CD4-positive, CD25-positive, alpha-beta regulatory T cell (primary cell): ENCODE measurements around the gene ACADSB. TPM values are rescaled to one million over a fixed set of nuclear protein-coding genes. Genes with fewer than 3 reads are reported as not detected.

Experiments
- ATAC-seq, 2 donors: fragments of 150-1000 bp; cut with Tn5 transposase; one replicate each; pipeline ENCODE4 v1.10.0; 2021; ENCODE audit warnings: low read depth in 2 of 2, moderate number of reproducible peaks in 2 of 2, moderate library complexity in 1 of 2
- DNase-seq, 3 donors: peaks; one replicate each; pipeline versions ENCODE4 v3.0.0 to v3.0.0-alpha.2; 2012 to 2022; ENCODE audit warnings: mixed read lengths in 1 of 3
- H3K27ac ChIP-seq: one replicate; pipeline ENCODE4 v1.7.0; 2013; ENCODE audit warnings: mild to moderate bottlenecking, low read length; ENCODE audit not compliant: insufficient read depth, poor library complexity, severe bottlenecking
- H3K27me3 ChIP-seq: one replicate; pipeline ENCODE4 v1.7.0; 2013; ENCODE audit warnings: low read length; ENCODE audit not compliant: control insufficient read depth, insufficient read depth
- H3K36me3 ChIP-seq: one replicate; pipeline ENCODE4 v1.7.0; 2013; ENCODE audit warnings: mild to moderate bottlenecking, low read length, moderate library complexity; ENCODE audit not compliant: control insufficient read depth, insufficient read depth
- H3K4me1 ChIP-seq: 2 replicates; pipeline ENCODE4 v1.7.0; 2013; ENCODE audit warnings: mild to moderate bottlenecking, low read length; ENCODE audit not compliant: insufficient read depth, control insufficient read depth, poor library complexity, severe bottlenecking
- H3K4me3 ChIP-seq: one replicate; pipeline ENCODE4 v1.7.0; 2013; ENCODE audit warnings: low read depth, mild to moderate bottlenecking, low read length, moderate library complexity
- H3K9me3 ChIP-seq, 2 experiments: 1 replicate in 1 of 2; 2 replicates in 1 of 2; pipeline ENCODE4 v1.7.0; 2013; ENCODE audit warnings: low read length in 2 of 2, mild to moderate bottlenecking in 1 of 2, moderate library complexity in 1 of 2; ENCODE audit not compliant: control insufficient read depth in 2 of 2
- H3K27ac Mint-ChIP-seq, 3 donors: one replicate each; pipeline ENCODE4 v1.8.0; 2020 to 2022; ENCODE audit warnings: mild to moderate bottlenecking in 3 of 3, mixed read lengths in 3 of 3, moderate library complexity in 2 of 3
- H3K27me3 Mint-ChIP-seq: one replicate; pipeline ENCODE4 v1.8.0; 2022; ENCODE audit warnings: mild to moderate bottlenecking, mixed read lengths
- H3K36me3 Mint-ChIP-seq: one replicate; pipeline ENCODE4 v1.8.0; 2020; ENCODE audit warnings: mixed read lengths
- H3K4me1 Mint-ChIP-seq, 4 donors: one replicate each; pipeline ENCODE4 v1.8.0; 2020 to 2022; ENCODE audit warnings: mixed read lengths in 4 of 4, mild to moderate bottlenecking in 1 of 4
- H3K4me3 Mint-ChIP-seq, 4 donors: one replicate each; pipeline ENCODE4 v1.8.0; 2020 to 2022; ENCODE audit warnings: mild to moderate bottlenecking in 4 of 4, mixed read lengths in 4 of 4, moderate library complexity in 3 of 4
- H3K9me3 Mint-ChIP-seq, 7 donors: one replicate each; pipeline ENCODE4 v1.8.0; 2020 to 2022; ENCODE audit warnings: mixed read lengths in 7 of 7, mild to moderate bottlenecking in 3 of 7, moderate library complexity in 2 of 7
- polyA plus RNA-seq, 4 donors: library from polyadenylated mRNA; unstranded; fragments of 300-500 nt; fragmentation: Illumina TruSeq; gene quantifications; one replicate each; pipeline ENCODE4 v1.2.3, GENCODE V29; 2021
- total RNA-seq: library from RNA; stranded (reverse); gene quantifications from one replicate; pipeline ENCODE4 v1.2.3, GENCODE V29; 2022

Gene ACADSB
- total and polyA plus RNA-seq, 5 donors from 2014 or later, result 20.5 to 31.5 (median 27.2) TPM

DNA sequence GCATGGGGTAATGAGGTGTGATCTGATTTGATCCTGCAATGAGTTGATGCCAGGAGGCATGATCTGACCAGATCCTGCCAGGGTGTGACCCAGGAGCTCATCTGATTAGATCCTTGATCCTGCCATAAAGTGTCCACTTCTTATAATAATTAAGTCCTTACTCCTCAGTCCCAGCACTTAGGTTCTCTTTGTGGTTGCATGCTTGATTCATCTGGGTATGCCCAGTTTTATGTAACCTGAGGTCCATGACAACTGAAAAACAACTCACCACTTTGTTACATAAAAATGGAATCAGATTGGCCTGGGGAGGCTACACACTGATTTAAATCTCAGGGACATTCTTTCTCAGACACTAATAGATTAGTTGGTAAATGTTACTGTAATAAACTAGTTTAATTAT is 19.1 kb downstream of the ACADSB start:
- peaks cover 6 to 18% (median 10%) of the 10 kb centered on the region in 4 donors for H3K4me1 Mint-ChIP-seq
- peak overlapping the region in 1 of 3 donors; percentile 68 for H3K27ac Mint-ChIP-seq
- no peaks in the 10 kb centered on the region for H3K27me3 Mint-ChIP-seq

GRCh38 chr10:123031124-123031523 is 22.3 kb downstream of the ACADSB start:
- Histone ChIP-seq H3K27ac (no peak overlapping the region), H3K27me3 (no peaks in the 10 kb centered on the region), H3K4me1 (no peaks in the 10 kb centered on the region), H3K9me3 (no peaks in the 10 kb centered on the region), H3K4me3 (no peak overlapping the region), H3K36me3 (peaks cover 13% of the 10 kb centered on the region)
- Mint-ChIP-seq H3K4me1 (peaks cover 0 to 15% (median 4%) of the 10 kb centered on the region in 4 donors), H3K27ac (no peak overlapping the region), H3K36me3 (peaks cover 23% of the 10 kb centered on the region), H3K9me3 (peaks cover 0 to 2% (median 0%) of the 10 kb centered on the region in 7 donors), H3K4me3 (no peak overlapping the region), H3K27me3 (no peaks in the 10 kb centered on the region)
- DNase-seq, result no peak
- ATAC-seq, result no peak

More for the DNA sequence above, 19.1 kb downstream of the ACADSB start:
- H3K36me3 Mint-ChIP-seq, result peaks cover 12% of the 10 kb centered on the region
- no peak overlapping the region for H3K4me3 Mint-ChIP-seq
- no peak overlapping the region for H3K4me3 ChIP-seq
- H3K4me1 ChIP-seq, result no peaks in the 10 kb centered on the region
- no peak for DNase-seq
- ATAC-seq, result no peak
- H3K9me3 ChIP-seq, result no peaks in the 10 kb centered on the region
- H3K36me3 ChIP-seq, result peaks cover 3% of the 10 kb centered on the region
- H3K27me3 ChIP-seq, result no peaks in the 10 kb centered on the region
- H3K27ac ChIP-seq, result no peak overlapping the region
- H3K9me3 Mint-ChIP-seq, result peaks cover 0 to 2% (median 0%) of the 10 kb centered on the region in 7 donors

DNA sequence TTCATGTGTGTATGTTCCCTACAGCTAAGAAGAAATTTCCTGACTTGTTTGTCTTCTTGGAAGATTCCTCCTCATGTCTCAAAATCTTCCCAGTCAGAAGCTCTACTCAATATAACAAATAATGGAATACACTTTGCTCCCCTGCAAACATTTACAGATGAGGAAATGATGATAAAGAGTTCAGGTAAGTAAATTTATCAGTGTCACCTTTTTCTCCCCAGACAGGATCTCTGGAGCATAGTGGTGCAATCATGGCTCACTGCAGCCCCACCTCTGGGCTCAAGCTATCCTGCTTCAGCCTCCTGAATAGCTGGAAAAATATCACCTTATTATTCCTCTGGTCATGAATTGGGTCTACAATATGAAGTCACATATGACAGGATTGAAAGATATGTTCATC is 25.5 kb downstream of the ACADSB start:
- H3K4me1 Mint-ChIP-seq, result peaks cover 0 to 9% (median 4%) of the 10 kb centered on the region in 4 donors
- no peaks in the 10 kb centered on the region for H3K27me3 Mint-ChIP-seq
- Histone ChIP-seq H3K36me3 (peaks cover 18% of the 10 kb centered on the region), H3K9me3 (no peaks in the 10 kb centered on the region), H3K27ac (no peak overlapping the region), H3K27me3 (no peaks in the 10 kb centered on the region), H3K4me1 (no peaks in the 10 kb centered on the region), H3K4me3 (no peak overlapping the region)
- ATAC-seq (no peak), DNase-seq (no peak)
- no peak overlapping the region for H3K27ac Mint-ChIP-seq
- H3K4me3 Mint-ChIP-seq, result no peak overlapping the region
- H3K36me3 Mint-ChIP-seq, result peaks cover 31% of the 10 kb centered on the region
- peaks cover 0 to under 1% (median 0%) of the 10 kb centered on the region in 7 donors for H3K9me3 Mint-ChIP-seq

DNA sequence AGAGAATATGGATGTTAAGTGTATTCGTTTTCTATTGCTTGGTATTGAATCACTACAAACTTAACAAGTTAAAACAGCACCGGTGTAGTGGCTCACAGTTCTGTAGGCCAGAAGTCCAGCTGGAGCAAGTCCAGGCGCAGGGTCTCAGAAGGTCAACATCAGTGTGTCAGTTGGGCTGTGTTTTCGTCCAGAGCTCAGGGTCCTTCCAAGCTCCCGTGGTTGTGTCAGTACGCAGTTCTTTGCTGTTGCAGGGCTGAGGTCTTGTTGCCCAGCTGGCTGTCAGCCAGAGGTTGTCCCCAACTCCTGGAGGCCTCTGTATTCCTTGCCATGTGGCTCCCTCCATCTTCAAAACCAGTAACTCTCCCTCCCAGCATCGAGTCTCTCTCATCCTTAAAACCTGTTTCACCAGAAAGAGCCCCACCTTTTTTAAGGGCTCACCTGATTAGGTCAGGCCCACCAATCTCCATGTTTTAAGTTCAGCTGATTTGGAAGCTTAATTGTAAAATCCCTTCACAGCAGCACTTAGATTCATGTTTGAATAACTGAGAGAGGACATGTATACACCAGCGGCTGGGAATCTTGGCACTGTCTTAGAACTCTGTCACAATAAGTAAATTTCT is 26.8 kb downstream of the ACADSB start:
- Histone ChIP-seq H3K27me3 (no peaks in the 10 kb centered on the region), H3K9me3 (no peaks in the 10 kb centered on the region), H3K4me1 (no peaks in the 10 kb centered on the region), H3K27ac (no peak overlapping the region), H3K36me3 (peaks cover 18% of the 10 kb centered on the region), H3K4me3 (no peak overlapping the region)
- no peak overlapping the region for H3K27ac Mint-ChIP-seq
- H3K36me3 Mint-ChIP-seq, result peaks cover 26% of the 10 kb centered on the region
- DNase-seq (no peak), ATAC-seq (no peak)
- H3K4me3 Mint-ChIP-seq, result no peak overlapping the region
- H3K27me3 Mint-ChIP-seq, result no peaks in the 10 kb centered on the region
- peaks cover 0 to 5% (median 2%) of the 10 kb centered on the region in 4 donors for H3K4me1 Mint-ChIP-seq
- no peaks in the 10 kb centered on the region for H3K9me3 Mint-ChIP-seq

DNA sequence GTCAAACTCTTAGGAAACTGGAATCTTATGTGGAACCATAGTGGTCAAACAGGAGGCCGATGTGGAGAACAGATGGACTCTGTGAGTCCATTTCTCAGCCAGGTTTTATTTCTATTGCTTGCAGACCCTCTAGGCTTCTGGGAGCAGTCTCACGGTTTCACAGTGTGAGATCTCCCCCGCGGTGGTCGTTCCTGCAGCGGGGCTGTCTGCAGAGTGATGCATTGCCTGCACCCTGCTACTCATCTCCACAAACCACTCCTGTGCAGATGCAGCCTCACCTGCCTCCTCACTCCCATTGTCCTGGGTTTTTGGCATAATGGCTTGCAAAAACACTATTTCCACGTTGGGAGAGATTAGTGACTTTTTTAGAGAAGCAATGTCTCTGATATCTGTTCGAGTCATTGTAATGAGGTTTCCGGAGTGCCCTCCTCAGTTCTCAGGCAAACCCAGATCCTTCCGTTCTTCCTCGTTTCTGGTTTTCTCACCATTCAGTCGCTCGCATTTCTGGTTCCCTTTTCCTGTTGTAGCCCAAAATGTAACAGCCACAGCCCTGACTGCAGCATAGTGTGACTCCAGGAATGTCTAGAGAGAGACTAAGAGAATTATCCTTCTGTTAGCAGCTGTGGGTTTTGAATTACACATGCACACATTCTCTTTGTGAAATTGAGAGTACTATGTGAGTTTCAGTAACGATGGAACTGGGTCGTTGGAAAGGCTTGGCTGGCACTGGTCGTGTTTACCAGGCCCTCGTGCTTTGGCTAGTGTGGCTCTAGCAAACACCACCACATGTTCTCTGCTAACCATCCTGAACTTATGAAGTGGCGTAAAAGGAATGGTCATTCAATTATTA is 30.2 kb downstream of the ACADSB start:
- Mint-ChIP-seq H3K9me3 (no peaks in the 10 kb centered on the region), H3K36me3 (peaks cover 24% of the 10 kb centered on the region), H3K4me1 (peaks cover 0 to 9% (median 2%) of the 10 kb centered on the region in 4 donors), H3K27me3 (no peaks in the 10 kb centered on the region), H3K4me3 (no peak overlapping the region), H3K27ac (no peak overlapping the region)
- ATAC-seq (no peak), DNase-seq (no peak)
- H3K27me3 ChIP-seq, result no peaks in the 10 kb centered on the region
- no peaks in the 10 kb centered on the region for H3K4me1 ChIP-seq
- no peak overlapping the region for H3K27ac ChIP-seq
- peaks cover 22% of the 10 kb centered on the region for H3K36me3 ChIP-seq
- H3K9me3 ChIP-seq, result no peaks in the 10 kb centered on the region
- H3K4me3 ChIP-seq, result no peak overlapping the region

DNA sequence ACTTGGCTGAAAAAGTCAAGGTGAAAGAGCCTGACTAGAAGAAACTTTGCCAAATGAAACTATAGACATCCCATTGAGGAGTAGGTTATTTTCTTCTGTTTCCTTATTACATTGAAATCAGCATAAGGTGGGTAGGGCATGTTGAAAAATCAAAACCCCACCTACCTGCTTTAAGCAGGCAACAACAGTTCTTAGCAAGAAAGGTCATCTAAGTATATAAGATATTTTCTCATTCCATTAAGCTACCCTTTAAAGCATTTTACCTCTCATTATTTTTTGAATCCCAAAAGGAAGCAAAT is 30.8 kb downstream of the ACADSB start:
- Mint-ChIP-seq H3K27me3 (no peaks in the 10 kb centered on the region), H3K4me1 (peaks cover 0 to 9% (median 2%) of the 10 kb centered on the region in 4 donors), H3K27ac (no peak overlapping the region), H3K9me3 (no peaks in the 10 kb centered on the region), H3K4me3 (no peak overlapping the region), H3K36me3 (peaks cover 18% of the 10 kb centered on the region)
- Histone ChIP-seq H3K4me3 (no peak overlapping the region), H3K27ac (no peak overlapping the region), H3K4me1 (no peaks in the 10 kb centered on the region), H3K27me3 (no peaks in the 10 kb centered on the region), H3K9me3 (no peaks in the 10 kb centered on the region), H3K36me3 (peaks cover 21% of the 10 kb centered on the region)
- no peak for DNase-seq
- no peak for ATAC-seq

DNA sequence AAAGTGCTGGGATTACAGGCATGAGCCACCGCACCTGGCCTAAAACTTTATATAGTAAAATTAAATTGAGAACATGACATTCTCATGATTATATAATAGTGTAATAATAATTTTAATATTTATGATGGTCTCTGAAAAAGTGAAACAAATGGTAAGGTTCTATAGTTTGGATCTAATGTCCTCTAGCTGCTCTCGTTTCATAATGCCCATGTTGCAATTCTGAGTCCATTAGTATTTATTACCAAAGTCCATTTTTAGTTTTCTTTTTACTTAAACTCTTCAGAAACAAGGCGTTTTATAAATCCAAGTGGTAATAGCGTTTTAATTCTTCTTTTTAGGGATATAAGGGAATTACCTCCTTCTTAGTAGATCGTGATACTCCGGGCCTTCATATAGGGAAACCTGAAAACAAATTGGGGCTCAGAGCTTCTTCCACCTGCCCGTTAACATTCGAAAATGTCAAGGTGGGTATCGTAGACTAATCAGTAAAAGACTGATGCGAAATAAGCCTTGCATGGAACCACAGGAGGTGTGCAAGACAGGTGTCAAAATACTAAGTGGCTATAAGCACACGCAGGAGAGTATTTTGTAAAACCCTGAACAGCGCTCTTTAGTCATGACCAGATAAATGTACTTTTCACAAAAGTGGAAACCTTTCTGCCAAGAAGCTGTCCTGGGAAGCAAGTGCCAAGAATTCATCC is 34.1 kb downstream of the ACADSB start:
- Mint-ChIP-seq H3K27ac (no peak overlapping the region), H3K36me3 (peaks cover 15% of the 10 kb centered on the region), H3K27me3 (no peaks in the 10 kb centered on the region), H3K4me3 (no peak overlapping the region), H3K9me3 (no peaks in the 10 kb centered on the region), H3K4me1 (peaks cover 0 to 5% (median 2%) of the 10 kb centered on the region in 4 donors)
- Histone ChIP-seq H3K27me3 (no peaks in the 10 kb centered on the region), H3K4me1 (no peaks in the 10 kb centered on the region), H3K9me3 (no peaks in the 10 kb centered on the region), H3K4me3 (no peak overlapping the region), H3K36me3 (peaks cover 24% of the 10 kb centered on the region), H3K27ac (no peak overlapping the region)
- DNase-seq (no peak), ATAC-seq (no peak)
